Head of caudate nucleus (tissue), 42 donors: ENCODE data around the gene SYNE1.
"Not testable (repeated sequence)": the region's sequence is repeated elsewhere in the genome, so short reads cannot be mapped to it uniquely, and the experiment has no call there.

Source experiments
- DNase-seq, 42 donors: peaks; one replicate each; pipeline versions ENCODE4 v3.0.0 to v3.0.0-alpha.2; 2020 to 2021; ENCODE audit warnings: mixed read lengths in 7 of 42
- intact Hi-C: fragments of 100-400 bp; cut with DNase I; formaldehyde crosslinking; loops from one replicate; pipeline ENCODE4 v1.15.0; 2022

Gene SYNE1, protein sequence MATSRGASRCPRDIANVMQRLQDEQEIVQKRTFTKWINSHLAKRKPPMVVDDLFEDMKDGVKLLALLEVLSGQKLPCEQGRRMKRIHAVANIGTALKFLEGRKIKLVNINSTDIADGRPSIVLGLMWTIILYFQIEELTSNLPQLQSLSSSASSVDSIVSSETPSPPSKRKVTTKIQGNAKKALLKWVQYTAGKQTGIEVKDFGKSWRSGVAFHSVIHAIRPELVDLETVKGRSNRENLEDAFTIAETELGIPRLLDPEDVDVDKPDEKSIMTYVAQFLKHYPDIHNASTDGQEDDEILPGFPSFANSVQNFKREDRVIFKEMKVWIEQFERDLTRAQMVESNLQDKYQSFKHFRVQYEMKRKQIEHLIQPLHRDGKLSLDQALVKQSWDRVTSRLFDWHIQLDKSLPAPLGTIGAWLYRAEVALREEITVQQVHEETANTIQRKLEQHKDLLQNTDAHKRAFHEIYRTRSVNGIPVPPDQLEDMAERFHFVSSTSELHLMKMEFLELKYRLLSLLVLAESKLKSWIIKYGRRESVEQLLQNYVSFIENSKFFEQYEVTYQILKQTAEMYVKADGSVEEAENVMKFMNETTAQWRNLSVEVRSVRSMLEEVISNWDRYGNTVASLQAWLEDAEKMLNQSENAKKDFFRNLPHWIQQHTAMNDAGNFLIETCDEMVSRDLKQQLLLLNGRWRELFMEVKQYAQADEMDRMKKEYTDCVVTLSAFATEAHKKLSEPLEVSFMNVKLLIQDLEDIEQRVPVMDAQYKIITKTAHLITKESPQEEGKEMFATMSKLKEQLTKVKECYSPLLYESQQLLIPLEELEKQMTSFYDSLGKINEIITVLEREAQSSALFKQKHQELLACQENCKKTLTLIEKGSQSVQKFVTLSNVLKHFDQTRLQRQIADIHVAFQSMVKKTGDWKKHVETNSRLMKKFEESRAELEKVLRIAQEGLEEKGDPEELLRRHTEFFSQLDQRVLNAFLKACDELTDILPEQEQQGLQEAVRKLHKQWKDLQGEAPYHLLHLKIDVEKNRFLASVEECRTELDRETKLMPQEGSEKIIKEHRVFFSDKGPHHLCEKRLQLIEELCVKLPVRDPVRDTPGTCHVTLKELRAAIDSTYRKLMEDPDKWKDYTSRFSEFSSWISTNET (N-terminal part only)

DNA sequence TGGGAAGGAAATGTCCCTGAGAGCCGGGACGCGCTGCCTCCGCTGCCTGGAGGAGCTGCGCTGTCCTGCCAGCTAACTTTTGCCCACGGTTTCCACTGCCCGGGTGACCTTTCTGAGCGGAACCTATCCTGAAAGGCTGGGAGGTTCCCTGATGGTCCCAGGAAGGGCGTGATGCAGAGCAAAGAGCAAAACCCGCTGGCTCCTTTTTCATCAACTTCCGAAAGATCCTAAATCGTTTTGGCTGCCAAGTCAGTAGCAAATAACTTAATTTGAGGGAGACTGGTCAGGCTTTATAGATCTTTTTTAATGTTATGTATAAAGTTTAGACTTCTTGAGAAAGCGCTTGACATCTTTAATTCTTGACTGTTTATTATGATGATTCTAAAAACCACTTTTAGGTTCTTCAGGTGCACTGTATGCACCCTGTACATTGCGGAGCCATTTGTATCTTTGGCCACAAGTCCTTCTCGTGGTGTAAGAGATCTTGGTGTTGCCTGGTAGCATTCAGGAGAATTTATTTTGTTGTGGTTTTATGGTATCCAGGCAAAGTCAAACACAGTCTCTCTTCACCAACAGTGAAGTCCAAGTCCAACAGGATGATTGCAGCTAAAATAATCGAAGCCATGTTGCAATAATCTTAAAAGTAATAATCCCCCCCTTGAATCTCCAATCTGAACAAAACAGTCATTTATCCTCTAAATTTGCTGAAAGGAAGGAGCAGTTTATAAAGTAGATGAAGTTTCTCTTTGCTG, at the start of gene SYNE1:
SYNE1 (minus strand) TSS at position 67 of the 752 bp plus-strand sequence. CDS start 9,031 bp downstream, outside the sequence.
- peak in 6 of 42 donors; percentile 1 to 33 (median 15) for DNase-seq
- intact Hi-C loops = loop anchor here (5.0 kb wide), 1 partner anchor 165 kb away; no protein-coding TSS in a partner anchor

- intact Hi-C loops = no loop called here
- DNase-seq = no peak
These were observed 48.7 kb upstream of the SYNE1 start for GRCh38 chr6:152685819-152686218.

- DNase-seq, intact Hi-C loops: not testable (repeated sequence)
These were observed 45.8 kb upstream of the SYNE1 start for GRCh38 chr6:152682935-152683334.

GRCh38 chr6:152682141-152682540, 45.0 kb upstream of the SYNE1 start:
- intact Hi-C loops = no loop called here
- DNase-seq = no peak

GRCh38 chr6:152680879-152681517, 43.8 kb upstream of the SYNE1 start:
- DNase-seq = no peak
- intact Hi-C loops = no loop called here

GRCh38 chr6:152680151-152680550, 43.0 kb upstream of the SYNE1 start:
- intact Hi-C loops = no loop called here
- no peak for DNase-seq

DNA sequence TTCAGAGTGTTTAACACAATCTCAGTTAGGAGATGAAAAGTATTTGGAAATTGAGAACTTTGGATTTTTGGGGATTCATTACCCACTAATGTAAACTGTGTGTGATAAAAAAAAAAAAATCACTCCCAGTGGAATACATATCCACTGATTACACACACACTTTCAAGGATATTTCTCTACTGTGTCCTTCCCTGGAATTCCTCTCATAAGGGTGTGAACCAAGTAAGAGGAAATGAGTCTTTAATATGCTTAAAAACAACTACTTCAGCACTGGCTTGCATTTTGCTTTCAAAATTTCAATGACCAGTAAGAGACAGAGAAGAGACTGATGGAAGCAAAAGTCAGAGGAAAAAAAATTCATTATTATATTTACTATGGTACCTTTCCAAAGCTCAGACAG, 36.1 kb upstream of the SYNE1 start:
- DNase-seq = no peak
- intact Hi-C loops = no loop called here

DNA sequence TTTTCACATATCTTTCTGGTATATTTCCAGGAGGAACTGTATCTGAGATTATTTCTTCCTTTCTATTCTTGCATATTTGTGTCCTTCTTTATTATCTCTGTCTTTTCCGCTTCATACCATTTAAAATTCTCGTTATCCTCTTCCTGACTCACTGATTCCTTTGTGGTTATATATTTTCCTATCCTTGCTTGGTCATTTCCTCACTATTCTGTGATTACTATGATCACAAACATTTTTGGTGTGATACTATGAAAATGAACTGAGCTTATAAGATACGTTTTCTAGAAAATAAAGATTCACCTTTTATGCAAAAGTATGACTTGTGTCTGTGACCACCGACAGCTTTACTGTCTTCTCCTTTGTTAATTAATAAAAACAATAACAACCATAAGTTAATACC, 34.0 kb upstream of the SYNE1 start:
- intact Hi-C loops = no loop called here
- no peak for DNase-seq

GRCh38 chr6:152669895-152670294, 32.7 kb upstream of the SYNE1 start:
- no peak for DNase-seq
- intact Hi-C loops = no loop called here

GRCh38 chr6:152661776-152662175, 24.6 kb upstream of the SYNE1 start:
- intact Hi-C loops = no loop called here
- DNase-seq = no peak

DNA sequence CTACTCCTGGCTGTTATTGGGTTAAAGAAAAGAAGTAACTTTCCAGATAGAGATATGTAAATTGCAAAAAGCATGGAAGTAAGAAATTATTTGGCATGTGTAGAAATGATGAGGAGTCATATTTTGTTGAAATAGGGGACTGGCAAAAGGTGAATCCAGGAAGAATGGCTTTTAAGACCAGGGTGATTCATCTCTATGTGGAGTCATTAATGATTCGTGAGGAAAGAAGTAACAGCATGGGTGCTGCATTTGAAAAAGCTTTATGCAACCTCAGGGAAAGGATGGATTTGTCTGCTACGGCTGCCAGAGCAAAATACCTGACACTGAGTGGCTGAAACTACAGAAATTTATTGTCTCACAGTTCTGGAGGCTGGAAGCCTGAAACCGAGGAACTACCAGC, 14.8 kb upstream of the SYNE1 start:
- no peak for DNase-seq
- intact Hi-C loops = no loop called here

GRCh38 chr6:152648105-152648504, 10.9 kb upstream of the SYNE1 start:
- intact Hi-C loops = loop anchor here (10.0 kb wide), 1 partner anchor 93 kb away; no protein-coding TSS in a partner anchor
- DNase-seq = no peak

DNA sequence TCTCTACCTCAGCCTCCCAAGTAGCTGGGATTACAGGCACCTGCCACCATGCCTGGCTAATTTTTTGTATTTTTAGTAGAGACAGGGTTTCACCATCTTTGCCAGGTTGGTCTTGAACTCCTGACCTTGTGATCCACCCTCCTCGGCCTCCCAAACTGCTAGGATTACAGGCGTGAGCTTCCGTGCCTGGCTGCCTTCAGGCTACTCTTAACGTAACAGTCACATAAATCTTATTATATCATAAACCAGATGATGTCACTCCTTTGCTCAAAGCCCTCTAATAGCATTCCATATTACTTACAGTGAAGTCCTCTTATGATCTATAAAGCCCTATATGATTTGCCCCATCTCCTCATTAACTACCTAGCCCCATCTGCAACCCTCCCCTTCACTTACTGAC, 9.6 kb upstream of the SYNE1 start:
- DNase-seq = not testable (repeated sequence)
- intact Hi-C loops = loop anchor here (10.0 kb wide), 1 partner anchor 92 kb away; no protein-coding TSS in a partner anchor

DNA sequence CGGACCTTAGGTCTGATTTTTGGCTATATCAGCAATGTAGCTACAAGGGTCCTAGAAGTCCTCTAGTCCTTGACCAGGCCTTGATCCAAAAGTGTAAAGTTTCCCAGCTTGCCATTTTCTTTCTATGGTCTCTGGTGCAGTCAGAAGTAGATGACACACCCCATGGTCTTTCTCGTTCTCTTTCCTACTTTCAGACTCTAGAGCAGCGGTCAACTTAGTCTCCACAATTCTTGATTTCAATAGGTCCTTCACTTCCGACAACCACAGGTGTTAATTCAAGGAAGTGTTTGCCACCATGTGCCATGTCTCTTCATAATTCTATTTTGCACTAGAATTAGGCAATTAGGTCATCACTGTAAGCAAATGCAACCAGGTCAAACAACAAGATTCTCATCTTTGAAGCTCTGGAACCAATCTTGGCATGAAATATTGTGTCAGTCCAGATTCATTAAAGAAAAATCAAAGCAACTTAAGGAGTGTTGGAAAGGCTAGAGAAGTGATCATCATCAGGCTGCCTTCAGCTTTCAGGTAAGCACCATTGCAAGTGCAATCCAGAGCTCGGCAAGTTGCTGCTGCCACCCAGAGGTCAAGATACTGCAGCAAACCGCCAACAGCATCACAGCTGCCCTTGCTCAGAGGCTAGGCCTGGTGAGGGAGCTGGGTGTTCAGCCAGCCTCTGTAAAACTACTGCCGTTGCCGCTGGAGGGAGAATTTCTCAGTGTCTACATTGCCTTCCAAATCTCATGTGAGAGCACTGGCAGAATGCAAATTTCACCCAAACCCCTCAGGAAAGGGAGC, 5.6 kb upstream of the SYNE1 start:
- peak; percentile 39 to 88 (median 72) for DNase-seq
- intact Hi-C loops = loop anchor here (10.0 kb wide), 1 partner anchor 88 kb away; no protein-coding TSS in a partner anchor

DNA sequence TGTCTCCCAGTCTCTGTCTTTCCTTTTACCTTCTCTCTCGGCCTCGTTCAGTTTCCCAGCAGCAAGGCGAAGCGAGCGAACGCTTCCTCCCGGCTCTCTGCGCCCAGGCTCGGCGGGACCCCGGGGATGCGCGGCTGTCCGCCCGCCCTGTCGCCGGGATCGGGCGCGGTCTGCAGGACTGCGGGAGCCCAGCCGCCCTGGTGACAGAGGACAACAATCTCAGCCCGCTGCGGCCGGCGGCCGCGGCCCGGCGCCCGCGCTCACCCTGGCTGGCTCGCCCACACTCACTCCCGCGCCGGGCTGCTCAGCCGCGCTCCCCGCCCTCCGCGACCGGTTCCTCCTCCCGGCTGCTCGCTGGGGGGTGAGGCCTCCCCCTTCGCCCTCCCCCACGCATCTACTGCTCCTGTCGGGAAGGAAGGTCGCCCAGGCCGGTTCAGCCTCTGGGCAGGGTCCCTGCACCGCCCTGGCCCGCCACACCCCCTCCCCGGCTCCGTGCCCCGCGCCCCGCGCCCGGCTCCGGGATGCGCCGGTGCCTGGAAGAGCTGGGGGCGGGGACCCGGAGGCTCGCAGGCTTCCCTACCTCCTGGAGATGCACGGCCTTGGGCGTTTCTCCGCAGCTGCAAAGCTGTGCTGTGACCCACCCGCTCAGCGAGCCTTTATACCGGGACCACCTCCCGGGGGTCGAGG, 410 bp downstream of the SYNE1 start:
- intact Hi-C loops = loop anchor here (5.0 kb wide), 1 partner anchor 164 kb away; no protein-coding TSS in a partner anchor
- peak in 41 of 42 donors; percentile 17 to 81 (median 57) for DNase-seq

DNA sequence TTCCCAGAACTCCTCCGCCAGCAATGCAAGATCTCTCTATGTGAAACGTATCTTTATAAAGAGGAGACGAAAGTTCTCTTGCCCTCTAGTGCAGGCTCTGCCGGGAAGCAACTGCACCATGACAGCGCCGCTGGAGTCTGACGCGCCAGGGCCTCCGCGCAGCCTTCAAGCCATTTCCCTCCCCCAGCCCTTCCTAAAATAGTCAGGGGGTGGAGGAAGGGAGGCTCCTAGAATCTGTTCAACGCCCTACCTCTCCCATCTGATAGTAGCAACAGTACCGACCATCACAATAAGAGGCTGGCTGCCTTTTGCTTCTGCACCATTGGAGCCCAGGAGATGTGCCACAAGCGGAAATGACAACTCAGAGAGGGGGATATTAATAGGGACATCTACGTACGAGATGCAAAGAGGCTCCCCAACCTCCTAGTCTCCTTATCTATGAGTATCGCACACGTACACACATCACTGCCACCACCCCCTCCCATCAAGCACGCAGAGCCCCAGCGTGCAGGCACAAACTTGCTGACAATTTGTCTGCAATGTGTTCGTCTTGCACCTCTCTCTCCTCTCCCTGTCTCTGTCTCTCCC, 1.0 kb downstream of the SYNE1 start:
- peak; percentile 43 to 92 (median 76) for DNase-seq
- intact Hi-C loops = loop anchor here (5.0 kb wide), 1 partner anchor 164 kb away; no protein-coding TSS in a partner anchor
